NCI-H1092 (cell line): ENCODE measurements around the gene CCDC146.
A peak's percentile ranks its signal among the peaks of the same experiment; 100 is the strongest.
"Not testable (repeated sequence)": the region's sequence is repeated elsewhere in the genome, so short reads cannot be mapped to it uniquely, and the experiment has no call there.

Experiments used
- DNase-seq: peaks from one replicate; lab custom pipeline; 2025; lab: John Stamatoyannopoulos, UW

The CCDC146 gene

DNA sequence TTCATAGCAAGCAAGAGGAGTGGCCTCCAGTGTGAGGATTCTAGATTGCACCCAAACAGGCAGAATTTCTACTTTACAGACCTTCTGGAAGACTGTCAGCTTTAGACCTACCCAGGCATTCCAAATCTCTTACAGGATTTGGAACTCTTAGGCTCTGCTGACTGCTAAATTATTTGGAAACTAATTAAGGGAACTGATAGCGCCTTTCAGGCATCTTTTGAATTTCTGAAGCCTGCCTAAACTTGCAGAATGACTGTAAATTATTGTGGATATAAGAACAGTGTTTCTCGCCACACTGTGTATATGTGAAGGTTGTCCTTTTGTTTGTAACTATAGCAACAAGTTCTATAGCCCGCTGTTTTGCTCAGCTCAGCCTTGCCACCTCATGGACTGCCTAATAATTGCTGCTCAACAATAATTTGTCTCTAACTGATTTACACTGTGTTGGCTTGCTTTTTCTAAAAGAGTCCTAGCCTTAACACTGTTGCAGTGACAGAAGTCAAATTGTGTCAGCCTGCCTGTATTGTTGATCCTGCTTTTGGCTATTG lies 32.6 kb downstream of the CCDC146 start:
- not testable (repeated sequence) for DNase-seq

DNA sequence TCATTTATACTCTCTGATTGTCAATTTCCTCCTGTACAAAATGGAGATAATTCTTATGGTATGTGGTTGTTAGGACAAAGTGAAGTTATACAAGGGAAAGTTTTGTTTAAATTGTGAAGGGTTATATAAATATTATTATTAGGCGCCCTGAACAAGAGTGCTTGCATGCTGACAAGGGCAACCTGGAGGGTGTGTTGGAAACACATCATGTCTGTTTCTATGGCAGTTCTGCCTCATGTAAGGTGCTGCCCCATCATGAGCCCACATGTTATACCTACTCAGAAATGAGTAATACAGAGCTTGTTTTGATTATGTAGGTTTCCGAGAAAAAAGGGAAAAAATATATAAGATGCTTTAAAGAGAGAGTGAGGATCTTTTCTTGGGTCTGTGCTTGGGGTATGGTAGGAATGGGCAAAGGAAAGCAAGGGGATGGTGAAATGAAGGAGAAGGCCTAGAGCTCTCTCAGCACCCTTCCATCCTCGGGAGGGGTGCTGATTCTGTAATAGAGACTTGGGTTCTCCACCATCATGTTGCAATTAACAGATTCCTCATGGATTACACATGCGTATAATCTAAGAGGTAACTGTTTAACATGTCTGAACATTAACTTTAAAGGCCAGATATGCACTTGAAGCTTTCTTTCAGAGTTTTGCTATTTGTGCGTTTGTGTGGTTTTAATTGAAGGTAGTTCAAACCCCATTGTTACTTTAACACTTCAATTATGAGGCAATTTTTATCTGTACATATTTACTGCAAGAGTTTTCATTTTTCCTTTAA lies 33.4 kb downstream of the CCDC146 start:
- not testable (repeated sequence) for DNase-seq

DNA sequence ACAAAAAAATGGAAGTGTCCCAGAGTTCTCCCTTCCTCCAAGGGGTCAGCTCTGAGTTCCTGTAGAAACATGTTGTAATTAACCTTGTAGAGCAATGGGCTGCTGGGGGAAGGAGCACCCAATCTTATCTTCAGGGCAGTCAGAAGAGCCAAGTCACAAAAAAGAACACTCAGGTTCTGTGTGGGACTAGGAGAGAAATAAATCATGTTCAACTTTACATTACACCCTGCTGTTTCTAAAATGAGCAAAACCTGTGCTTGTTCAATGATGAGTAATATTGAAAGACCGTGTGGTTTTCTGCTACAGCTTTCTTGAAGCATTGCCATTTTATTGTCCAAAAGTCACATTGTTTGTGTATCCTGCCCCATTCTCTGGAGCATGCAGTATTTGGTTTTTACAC lies 34.6 kb downstream of the CCDC146 start:
- DNase-seq = not testable (repeated sequence)

DNA sequence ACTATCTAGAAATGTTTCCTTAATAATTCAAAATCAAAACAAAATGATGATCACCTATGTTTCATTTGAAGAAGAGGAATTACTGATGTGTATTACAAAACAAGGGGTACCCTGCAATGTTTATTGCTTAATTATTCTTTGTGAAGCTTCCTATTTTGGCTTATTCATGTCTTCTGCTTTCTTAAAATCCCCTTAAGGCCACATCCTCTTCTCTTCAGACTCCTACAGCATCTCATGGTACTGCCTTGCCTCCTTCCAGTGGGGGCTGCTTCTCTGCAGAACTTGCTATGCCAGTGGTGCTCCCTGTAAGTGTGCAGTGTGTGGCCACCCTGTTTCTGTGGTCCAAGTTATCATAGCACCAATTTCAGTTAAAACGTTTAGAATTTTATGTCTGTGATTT lies 35.0 kb downstream of the CCDC146 start:
- DNase-seq = no peak

- DNase-seq = not testable (repeated sequence)
Measured at GRCh38 chr7:77171073-77171472, 48.7 kb downstream of the CCDC146 start.

- not testable (repeated sequence) for DNase-seq
Measured at GRCh38 chr7:77172437-77173172, 50.2 kb downstream of the CCDC146 start.

DNA sequence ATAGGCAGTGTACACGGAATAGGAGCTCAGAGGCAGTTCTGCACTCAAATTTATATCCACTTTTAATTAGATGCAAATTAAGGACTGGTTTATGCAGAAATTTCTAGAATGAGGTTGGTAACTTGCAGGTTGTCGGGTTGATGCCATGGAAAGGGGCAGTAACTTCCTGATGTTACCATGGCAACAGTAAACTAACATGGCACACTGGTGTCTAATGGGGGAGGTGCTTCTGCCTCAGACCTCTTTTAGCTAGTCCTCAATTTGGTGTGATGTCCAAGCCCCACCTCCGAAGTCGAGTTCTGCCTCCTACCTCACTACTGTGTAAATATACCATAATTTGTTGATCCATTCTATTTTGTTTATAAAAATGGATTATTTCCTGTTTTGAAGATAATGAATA lies 52.0 kb downstream of the CCDC146 start:
- not testable (repeated sequence) for DNase-seq

DNA sequence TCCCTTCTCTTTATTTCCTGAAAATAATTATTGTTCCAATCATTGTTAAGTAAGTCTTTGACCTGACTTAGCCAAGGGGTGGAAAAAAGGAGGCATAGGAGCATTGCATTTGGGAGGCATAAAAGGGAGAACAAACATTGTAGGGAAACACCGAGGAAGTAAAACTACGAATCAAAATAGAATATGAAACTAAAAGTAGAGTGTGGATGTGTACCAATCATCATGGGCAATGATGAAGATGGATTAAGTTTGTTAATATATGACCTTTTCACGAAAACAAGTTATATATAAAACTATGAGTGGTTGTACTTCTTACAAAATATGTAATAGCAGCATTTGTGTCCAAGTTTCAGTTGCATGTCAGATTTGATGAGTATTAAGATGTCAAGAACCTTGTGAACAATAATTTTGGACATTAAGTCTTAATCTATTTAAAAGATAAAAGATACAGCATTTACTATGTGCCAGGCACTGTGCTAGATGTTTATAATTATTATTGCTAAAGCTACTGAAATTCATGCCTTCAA lies 52.9 kb downstream of the CCDC146 start:
- DNase-seq = not testable (repeated sequence)

DNA sequence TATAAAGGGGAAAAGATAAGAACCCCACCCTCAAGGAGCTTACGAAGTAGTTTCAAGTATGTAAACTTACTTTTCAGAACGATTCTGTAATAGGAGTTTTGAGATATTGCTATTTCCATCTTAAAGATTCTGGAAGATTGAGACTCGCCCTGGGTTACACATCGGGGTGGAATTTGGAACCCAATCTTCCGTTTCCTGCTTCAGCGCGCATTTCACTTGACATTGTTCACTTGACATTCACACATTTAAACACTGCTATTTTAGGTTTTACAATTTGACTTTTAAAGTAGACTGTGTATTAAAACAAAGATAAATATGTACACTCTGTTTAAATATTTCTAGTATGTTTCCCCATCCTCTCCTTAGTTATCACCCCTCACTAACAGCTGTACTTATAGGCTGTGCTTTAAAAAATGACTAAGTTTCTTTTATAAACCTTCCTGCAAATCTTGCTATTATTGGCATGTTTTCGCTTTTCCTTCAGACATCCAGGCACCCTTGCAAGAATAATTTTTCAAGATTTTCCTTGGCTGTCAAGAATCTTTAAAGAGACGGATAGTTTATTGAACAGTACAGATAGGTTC lies 55.0 kb downstream of the CCDC146 start:
- DNase-seq = not testable (repeated sequence)

DNA sequence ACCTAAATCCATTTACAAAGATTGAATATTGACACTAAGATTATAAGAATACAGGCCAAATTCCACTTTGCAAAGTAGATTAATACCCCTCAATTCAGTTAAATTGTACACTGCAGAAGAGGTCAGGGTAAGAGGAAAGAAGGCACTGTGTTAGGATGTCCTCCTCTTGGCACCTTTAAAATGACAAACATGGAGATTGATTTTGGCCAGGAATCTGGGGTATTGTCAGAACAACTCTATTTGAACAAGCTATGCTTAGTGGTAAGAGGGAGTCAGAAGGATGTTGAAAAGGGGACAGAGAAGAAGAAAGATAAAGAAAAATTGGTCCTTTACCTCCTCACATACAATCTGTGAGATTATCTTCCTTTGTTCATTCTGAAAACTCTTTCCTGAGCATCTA lies 55.6 kb downstream of the CCDC146 start:
- not testable (repeated sequence) for DNase-seq

- DNase-seq = no peak
Measured at GRCh38 chr7:77181015-77181595, 58.7 kb downstream of the CCDC146 start.

- DNase-seq = no peak
Measured at GRCh38 chr7:77181734-77182133, 59.3 kb downstream of the CCDC146 start.

DNA sequence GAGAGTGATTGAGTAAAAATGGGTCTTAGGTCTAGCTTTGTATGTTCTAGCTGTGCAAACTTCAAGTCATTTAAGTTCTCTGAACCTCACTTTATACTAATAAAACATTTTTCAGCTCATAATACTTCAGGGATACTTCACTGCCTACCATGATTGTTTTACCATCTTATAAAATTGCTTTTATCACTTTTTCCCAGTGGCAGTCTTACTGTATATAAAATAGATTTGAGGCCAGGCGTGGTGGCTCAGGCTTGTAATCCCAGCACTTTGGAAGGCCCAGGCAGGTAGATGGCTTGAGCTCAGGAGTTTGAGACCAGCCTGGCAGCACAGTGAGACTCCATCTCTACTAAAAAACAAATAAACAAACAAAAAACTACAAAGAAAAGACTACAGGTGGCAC lies 59.8 kb downstream of the CCDC146 start:
- DNase-seq = no peak

GRCh38 chr7:77184463-77184862 lies 62.0 kb downstream of the CCDC146 start:
- no peak for DNase-seq

DNA sequence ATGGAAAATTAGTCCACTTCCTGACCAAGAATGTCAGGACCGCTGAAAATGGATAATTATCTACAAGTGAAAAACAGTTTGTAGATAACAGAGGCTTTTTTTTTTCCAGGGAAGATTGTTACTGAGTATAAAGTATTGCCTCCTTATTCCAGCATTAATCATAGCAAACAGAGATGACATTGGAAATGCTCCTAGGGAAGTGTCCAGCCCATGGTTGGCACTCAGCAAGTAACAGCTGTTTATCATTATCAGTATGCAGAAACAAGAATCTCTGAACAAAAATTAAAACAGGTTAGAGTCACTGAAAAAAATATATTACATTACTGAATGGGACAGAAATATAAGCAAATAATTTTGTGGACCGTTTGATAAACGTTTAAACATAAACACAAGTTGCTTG lies 62.6 kb downstream of the CCDC146 start:
- no peak for DNase-seq

DNA sequence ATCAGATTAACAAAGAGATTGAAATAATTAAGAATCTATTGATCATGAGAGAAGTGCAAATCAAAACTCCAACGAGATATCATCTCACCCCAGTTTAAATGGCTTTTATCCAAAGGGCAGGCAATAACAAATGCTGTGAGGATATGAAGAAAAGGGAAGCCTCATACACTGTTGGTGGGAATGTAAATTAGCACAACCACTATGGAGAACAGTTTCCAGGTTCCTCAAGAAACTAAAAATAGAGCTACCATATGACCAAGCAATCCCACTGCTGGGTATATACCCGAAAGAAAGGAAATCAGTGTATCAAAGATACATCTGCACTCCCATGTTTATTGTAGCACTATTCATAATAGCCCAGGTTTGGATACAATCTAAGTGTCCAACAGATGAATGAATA lies 63.5 kb downstream of the CCDC146 start:
- no peak for DNase-seq

DNA sequence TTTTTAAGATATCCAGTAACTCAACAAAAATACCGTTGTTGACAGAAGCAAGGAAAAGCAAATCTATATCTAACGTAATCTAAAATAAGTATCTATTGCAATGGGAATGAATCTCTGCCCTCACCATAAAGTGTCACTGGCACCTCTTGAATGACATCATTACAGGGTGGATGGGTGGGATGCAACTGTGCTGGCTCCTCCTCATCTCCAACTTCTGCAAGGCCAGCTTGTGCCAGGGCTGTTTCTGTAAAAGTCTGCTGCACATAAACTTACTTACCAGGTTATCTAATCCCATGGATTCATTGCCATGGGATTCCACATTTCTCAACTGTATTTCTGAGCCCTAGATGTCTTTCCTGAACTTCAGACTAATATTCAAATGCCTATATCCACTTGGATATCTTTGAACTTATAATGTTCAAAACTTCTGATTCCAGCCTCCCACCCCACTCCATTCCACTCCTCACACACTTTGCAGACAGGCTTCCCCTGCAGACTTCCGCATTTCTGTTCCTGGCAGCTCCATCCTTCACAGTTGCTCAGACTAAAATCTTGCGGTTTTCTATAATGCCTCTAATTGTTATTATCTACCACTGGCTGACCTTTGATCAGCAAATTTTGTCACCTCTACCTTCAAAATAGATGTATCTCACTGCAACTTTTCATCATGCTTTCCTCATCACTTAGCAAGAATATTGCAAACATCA lies 66.5 kb downstream of the CCDC146 start:
- no peak for DNase-seq

DNA sequence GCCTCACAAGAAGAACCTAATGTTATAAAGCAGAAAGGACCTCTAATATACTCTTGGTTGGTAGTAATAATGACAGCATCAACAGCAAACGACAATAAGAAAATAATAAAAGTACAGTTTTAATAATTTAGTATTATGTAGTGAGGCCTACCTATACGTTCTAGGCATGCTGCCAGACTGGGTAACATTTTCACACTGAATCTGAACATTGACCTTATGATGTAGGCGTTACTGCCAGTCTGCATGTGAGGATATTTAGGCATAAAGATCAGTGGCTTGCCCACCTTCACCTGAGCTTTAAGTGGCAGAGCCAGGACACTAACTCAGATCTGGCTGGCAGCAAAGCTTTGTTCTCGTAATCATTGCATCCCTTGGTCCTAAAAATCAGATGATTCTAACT lies 74.7 kb downstream of the CCDC146 start:
- DNase-seq = no peak

GRCh38 chr7:77199013-77199966 lies 76.9 kb downstream of the CCDC146 start, which contains the start of gene FGL2:
Gene FGL2, minus strand, starts transcription at chr7:77199819. Its CDS starts 26 bp downstream, at chr7:77199793.
- DNase-seq = peak; percentile 3

DNA sequence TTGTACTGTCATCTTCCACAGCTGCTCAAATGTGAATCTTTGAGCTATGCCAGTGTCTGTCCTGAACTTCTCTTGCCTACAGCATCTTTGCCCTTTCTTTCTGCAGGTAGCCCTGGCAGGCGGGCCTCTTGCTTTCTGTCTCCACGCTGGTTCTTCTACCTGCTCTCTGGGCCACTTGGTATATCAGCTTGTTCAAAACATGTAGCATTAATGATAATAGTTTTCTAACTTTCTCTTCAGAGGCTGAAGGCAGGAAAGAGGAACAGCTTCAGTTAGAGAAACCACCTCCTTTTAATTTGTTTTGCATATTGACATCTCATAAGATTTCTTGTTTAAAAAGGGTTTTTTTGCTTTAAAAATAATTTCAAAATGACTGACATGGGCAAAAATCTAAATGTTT lies 78.1 kb downstream of the CCDC146 start:
- DNase-seq = no peak
